HCT116 (cell line): ENCODE data around the gene PCED1A.

Experiments used
- CTCF ChIP-seq, 3 experiments: fragments of 200-600 bp in 1 of 3; sonication (generic) in 1 of 3; IDR thresholded peaks in 2 of 3; conservative IDR thresholded peaks in 1 of 3; 2 replicates each; pipeline ENCODE4 v1.5.1; 2012 to 2017; ENCODE audit warnings: low read depth in 2 of 3, low read length in 2 of 3, antibody characterized with exemption in 1 of 3, borderline replicate concordance in 1 of 3, control low read depth in 1 of 3, mild to moderate bottlenecking in 1 of 3, mixed read lengths in 1 of 3, mixed run types in 1 of 3, moderate library complexity in 1 of 3; ENCODE audit not compliant: insufficient read depth in 1 of 3
- EGR1 ChIP-seq: IDR thresholded peaks from 2 replicates; pipeline ENCODE4 v1.6.1; 2012; ENCODE audit warnings: low read depth
- EZH2 ChIP-seq: fragments of 200-600 bp; sonication (generic); IDR thresholded peaks from 2 replicates; pipeline ENCODE4 v1.6.1; 2017; ENCODE audit warnings: antibody characterized with exemption, mixed run types
- MAX ChIP-seq: IDR thresholded peaks from 2 replicates; pipeline ENCODE4 v1.6.1; 2012
- POLR2A ChIP-seq: IDR thresholded peaks from 2 replicates; pipeline ENCODE4 v1.7.0; 2011; ENCODE audit warnings: borderline replicate concordance; ENCODE audit not compliant: insufficient read depth, insufficient read length; ENCODE audit errors: extremely low read depth
- POLR2AphosphoS5 ChIP-seq: IDR thresholded peaks from 2 replicates; pipeline ENCODE4 v1.6.1; 2011; ENCODE audit warnings: mild to moderate bottlenecking, low read depth, low read length, moderate library complexity
- SIN3A ChIP-seq: IDR thresholded peaks from 2 replicates; pipeline ENCODE4 v1.6.1; 2012; ENCODE audit warnings: low read depth
- SP1 ChIP-seq: IDR thresholded peaks from 2 replicates; pipeline ENCODE4 v1.6.1; 2012; ENCODE audit warnings: low read depth
- TCF7L2 ChIP-seq: IDR thresholded peaks from 2 replicates; pipeline ENCODE4 v1.7.0; 2011; ENCODE audit warnings: borderline replicate concordance, inconsistent platforms; ENCODE audit not compliant: insufficient read depth, insufficient read length; ENCODE audit errors: extremely low read depth
- ZNF274 ChIP-seq: fragments of 200-500 bp; sonication (Bioruptor generic); IDR thresholded peaks from 2 replicates; pipeline ENCODE4 v1.6.1; 2014; ENCODE audit warnings: mild to moderate bottlenecking, low read depth, low read length, inconsistent platforms

- TF ChIP-seq EZH2, result no peak
- no peak; the same call in 1 of the 2 replicates for TF ChIP-seq MAX
- no peak for TF ChIP-seq CTCF (IDR thresholded peaks at IDR 0.05 in 2 of 3, conservative IDR thresholded peaks at IDR 0.05 in 1 of 3; ENCODE audit: borderline replicate concordance in 1 of 3, insufficient read depth in 1 of 3, low read depth in 2 of 3, low read length in 2 of 3)
- TF ChIP-seq TCF7L2, result no peak
- no peak for TF ChIP-seq EGR1
- TF ChIP-seq POLR2A, result no peak
- TF ChIP-seq SP1, result no peak
- TF ChIP-seq SIN3A, result no peak
- TF ChIP-seq POLR2AphosphoS5, result no peak
- TF ChIP-seq ZNF274, result no peak
These were observed 30.6 kb upstream of the PCED1A start for GRCh38 chr20:2871111-2871465.
